ENCODE measurements around the gene WARS2. TPM values are rescaled to one million over a fixed set of nuclear protein-coding genes. Genes with fewer than 3 reads are reported as not detected.
"Not testable (repeated sequence)": the region's sequence is repeated elsewhere in the genome, so short reads cannot be mapped to it uniquely, and the experiment has no call there.

The WARS2 gene
- total RNA-seq, 1 donor from 2014 or later, result 8.9 TPM

DNA sequence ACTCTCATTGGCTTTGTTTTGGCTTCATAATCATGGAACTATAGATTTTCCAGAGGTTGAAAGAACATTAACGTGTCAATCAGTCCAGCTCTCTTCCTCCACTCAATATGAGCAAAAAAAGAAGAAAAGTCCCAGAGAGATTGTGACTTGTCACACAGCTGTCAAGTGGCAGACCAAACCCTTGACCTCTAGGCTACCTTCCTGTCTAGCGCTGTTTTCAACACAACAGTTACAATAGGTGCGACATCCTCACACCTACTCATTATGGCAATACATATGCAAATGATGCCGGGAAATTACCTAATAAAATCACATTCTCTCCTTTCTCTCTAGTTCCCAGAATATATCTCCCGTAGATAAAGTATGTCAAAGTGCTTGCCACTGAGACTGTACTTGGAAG, 1.1 kb downstream of the WARS2 start:
- ATAC-seq, result no peak
- H3K4me3 ChIP-seq, result peak overlapping the region; percentile 64
- intact Hi-C loops (cut with DNase I), result no loop called here

DNA sequence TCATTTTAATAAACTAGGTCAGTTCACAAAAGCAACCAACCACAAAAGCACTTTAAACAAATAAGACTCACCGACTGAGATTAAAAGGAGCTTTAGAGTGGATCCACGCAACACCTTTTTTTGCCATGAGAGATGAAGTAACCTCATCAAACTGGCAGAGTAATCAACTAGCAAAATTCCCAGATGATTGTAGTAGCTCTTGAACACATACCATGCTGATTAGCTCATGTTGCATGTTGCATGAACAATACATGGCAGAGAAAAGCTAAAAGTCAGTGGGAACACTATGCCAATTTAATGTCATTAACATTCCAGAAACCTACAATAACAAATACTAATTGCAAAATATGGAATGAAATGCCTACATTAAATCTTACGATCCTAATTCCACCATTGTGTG, 4.1 kb downstream of the WARS2 start:
- ATAC-seq (peak in 1 of 2 donors; percentile 11), DNase-seq (no peak)
- H3K27ac ChIP-seq, result no peak overlapping the region
- intact Hi-C loops (cut with DNase I), result no loop called here
- H3K9me3 ChIP-seq, result no peaks in the 10 kb centered on the region
- H3K36me3 ChIP-seq, result no peaks in the 10 kb centered on the region
- TF ChIP-seq, protein P1, sequence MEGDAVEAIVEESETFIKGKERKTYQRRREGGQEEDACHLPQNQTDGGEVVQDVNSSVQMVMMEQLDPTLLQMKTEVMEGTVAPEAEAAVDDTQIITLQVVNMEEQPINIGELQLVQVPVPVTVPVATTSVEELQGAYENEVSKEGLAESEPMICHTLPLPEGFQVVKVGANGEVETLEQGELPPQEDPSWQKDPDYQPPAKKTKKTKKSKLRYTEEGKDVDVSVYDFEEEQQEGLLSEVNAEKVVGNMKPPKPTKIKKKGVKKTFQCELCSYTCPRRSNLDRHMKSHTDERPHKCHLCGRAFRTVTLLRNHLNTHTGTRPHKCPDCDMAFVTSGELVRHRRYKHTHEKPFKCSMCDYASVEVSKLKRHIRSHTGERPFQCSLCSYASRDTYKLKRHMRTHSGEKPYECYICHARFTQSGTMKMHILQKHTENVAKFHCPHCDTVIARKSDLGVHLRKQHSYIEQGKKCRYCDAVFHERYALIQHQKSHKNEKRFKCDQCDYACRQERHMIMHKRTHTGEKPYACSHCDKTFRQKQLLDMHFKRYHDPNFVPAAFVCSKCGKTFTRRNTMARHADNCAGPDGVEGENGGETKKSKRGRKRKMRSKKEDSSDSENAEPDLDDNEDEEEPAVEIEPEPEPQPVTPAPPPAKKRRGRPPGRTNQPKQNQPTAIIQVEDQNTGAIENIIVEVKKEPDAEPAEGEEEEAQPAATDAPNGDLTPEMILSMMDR (IDR thresholded peaks at IDR 0.05), result no peak
- H3K4me1 ChIP-seq, result peaks cover 10% of the 10 kb centered on the region
- H3K4me3 ChIP-seq, result no peak overlapping the region
- no peaks in the 10 kb centered on the region for H3K27me3 ChIP-seq (ENCODE audit: low read depth)

More for the DNA sequence above, 1.1 kb downstream of the WARS2 start:
- DNase-seq, result no peak
- TF ChIP-seq, protein P1 (IDR thresholded peaks at IDR 0.05), result no peak
- no peaks in the 10 kb centered on the region for H3K9me3 ChIP-seq
- peaks cover 19% of the 10 kb centered on the region for H3K4me1 ChIP-seq
- no peaks in the 10 kb centered on the region for H3K27me3 ChIP-seq (ENCODE audit: low read depth)
- peak overlapping the region; percentile 99 for H3K27ac ChIP-seq
- H3K36me3 ChIP-seq, result no peaks in the 10 kb centered on the region

DNA sequence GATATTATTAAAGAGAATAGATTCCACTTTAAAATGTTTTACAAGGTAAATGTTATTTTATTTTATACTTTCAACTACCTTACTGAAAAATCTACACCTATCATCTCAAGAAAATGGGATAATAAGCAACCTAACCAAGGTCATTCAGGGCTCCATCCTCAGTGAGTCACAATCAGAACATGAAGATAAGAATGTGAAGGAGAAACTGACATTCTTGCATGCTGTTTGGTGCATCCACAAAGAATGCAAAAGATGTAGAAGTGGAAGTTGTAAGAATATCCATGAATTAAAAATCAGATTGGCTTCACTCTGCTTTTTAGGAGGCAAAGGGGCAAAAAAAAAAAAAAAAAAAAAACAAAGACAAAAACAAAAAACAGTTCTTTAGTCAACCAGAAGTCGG, 6.5 kb downstream of the WARS2 start:
- intact Hi-C loops (cut with DNase I), result no loop called here
- H3K4me1 ChIP-seq, result no peaks in the 10 kb centered on the region
- no peaks in the 10 kb centered on the region for H3K9me3 ChIP-seq

DNA sequence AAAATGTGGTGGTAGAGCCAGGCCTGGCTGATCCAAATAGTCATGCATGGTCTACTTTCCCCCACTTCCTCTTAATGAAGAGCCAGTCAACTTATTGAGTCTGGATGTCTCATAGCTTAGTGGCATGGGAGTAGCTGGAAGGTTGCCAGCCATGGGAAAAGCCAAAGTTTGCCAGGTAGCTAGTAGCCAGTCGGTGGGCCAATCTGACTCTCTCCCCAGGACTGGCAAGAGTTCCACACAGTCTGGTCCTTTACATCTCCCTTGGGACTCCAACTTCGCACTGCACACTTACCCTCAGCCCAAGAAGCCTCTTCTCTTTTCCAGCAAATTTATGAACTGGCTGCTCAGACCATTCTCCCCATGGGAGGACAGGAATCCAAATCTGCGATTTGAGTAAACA, 8.3 kb downstream of the WARS2 start:
- intact Hi-C loops (cut with DNase I), result no loop called here
- ATAC-seq (no peak), DNase-seq (no peak)
- TF ChIP-seq, protein P1 (IDR thresholded peaks at IDR 0.05), result no peak
- Histone ChIP-seq H3K27ac (no peak overlapping the region), H3K36me3 (no peaks in the 10 kb centered on the region), H3K27me3 (ENCODE audit: low read depth) (no peaks in the 10 kb centered on the region), H3K4me3 (no peak overlapping the region), H3K9me3 (no peaks in the 10 kb centered on the region), H3K4me1 (no peaks in the 10 kb centered on the region)

More for the DNA sequence above, 6.5 kb downstream of the WARS2 start:
- H3K27me3 ChIP-seq (ENCODE audit: low read depth), result no peaks in the 10 kb centered on the region
- H3K27ac ChIP-seq, result no peak overlapping the region
- ATAC-seq, result no peak
- no peak overlapping the region for H3K4me3 ChIP-seq
- DNase-seq, result no peak
- TF ChIP-seq, protein P1 (IDR thresholded peaks at IDR 0.05), result no peak
- no peaks in the 10 kb centered on the region for H3K36me3 ChIP-seq

DNA sequence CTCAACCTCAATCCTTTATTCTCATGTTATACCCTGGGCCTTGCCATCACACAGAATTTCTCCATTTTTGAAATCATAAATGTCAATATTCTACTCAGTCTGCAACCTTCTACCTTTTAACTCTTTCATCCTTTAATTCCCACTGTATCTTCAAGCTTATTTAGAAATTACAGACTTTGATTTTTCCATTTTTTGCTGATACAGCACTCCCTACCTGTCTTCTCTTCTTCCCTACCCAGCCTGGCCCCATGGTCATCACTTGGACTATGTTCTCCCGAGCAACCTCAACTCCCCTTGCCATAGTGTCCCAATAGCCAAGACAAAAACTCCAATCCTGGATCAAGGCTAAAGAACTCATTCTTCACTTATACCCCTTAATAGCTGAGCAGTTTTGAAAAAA, 14.6 kb downstream of the WARS2 start:
- no peaks in the 10 kb centered on the region for H3K27me3 ChIP-seq (ENCODE audit: low read depth)
- TF ChIP-seq, protein P1 (IDR thresholded peaks at IDR 0.05), result no peak

DNA sequence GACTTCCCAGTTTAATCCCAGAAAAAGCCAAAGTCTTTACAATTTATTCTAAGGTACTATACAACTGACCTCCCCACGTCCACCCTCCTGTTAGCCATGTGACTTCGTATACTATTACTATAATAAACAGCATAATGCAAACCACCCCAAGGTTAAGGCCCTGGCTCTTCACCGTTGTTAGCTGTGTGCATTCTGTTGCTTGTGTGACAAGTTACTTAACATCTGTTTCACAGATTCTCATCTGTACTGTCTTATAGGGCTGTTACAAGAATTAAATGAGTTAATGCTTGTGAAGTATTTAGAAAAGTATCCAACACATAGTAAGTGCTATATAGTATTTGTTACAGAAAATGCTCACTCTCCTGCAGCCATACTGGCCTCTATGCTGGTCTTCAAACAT, 15.7 kb downstream of the WARS2 start:
- Histone ChIP-seq H3K27ac (no peak overlapping the region), H3K4me1 (no peaks in the 10 kb centered on the region), H3K36me3 (no peaks in the 10 kb centered on the region), H3K9me3 (peaks cover 4% of the 10 kb centered on the region), H3K27me3 (ENCODE audit: low read depth) (no peaks in the 10 kb centered on the region), H3K4me3 (no peak overlapping the region)
- DNase-seq (no peak), ATAC-seq (no peak)
- TF ChIP-seq, protein P1 (IDR thresholded peaks at IDR 0.05), result no peak
- intact Hi-C loops (cut with DNase I), result no loop called here

More for the DNA sequence above, 14.6 kb downstream of the WARS2 start:
- H3K27ac ChIP-seq, result no peak overlapping the region
- DNase-seq, result no peak
- no peaks in the 10 kb centered on the region for H3K36me3 ChIP-seq
- intact Hi-C loops (cut with DNase I), result no loop called here
- no peak overlapping the region for H3K4me3 ChIP-seq
- H3K9me3 ChIP-seq, result no peaks in the 10 kb centered on the region
- ATAC-seq, result no peak
- no peaks in the 10 kb centered on the region for H3K4me1 ChIP-seq

DNA sequence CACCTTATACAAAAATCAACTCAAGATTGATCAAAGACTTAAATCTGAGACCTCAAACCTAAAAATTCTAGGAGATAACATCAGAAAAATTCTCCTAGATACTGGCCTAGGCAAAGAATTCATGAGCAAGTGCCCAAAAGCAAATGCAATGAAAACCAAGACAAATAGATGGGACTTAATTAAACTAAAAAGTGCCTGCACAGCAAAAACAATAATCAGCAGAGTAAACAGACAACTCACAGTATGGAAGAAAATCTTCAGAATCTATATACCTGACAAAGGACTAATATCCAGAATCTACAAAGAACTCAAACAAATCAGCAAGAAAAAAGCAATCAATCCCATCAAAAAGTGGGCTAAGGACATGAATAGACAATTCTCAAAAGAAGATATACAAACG, 18.6 kb downstream of the WARS2 start:
- intact Hi-C loops (cut with DNase I); H3K27ac ChIP-seq; H3K4me1 ChIP-seq; H3K4me3 ChIP-seq; ATAC-seq; DNase-seq; H3K36me3 ChIP-seq; H3K27me3 ChIP-seq (ENCODE audit: low read depth): not testable (repeated sequence)
- peaks cover 14% of the 10 kb centered on the region for H3K9me3 ChIP-seq

Measured in lower lobe of right lung (tissue), 2 donors.